ENCODE data around the gene SP3. TPM values are rescaled to one million over a fixed set of nuclear protein-coding genes. Genes with fewer than 3 reads are reported as not detected.
A peak's percentile ranks its signal among the peaks of the same experiment; 100 is the strongest.

The SP3 gene
- total RNA-seq, 2 donors from 2014 or later, result 41.0 to 42.8 TPM

GRCh38 chr2:173983391-173983871 lies 18.3 kb upstream of the SP3 start:
- peak in 1 of 4 donors; percentile 17 for DNase-seq
- H3K36me3 ChIP-seq (replicated peaks in 1 of 2; ENCODE audit: insufficient read depth in 1 of 2, low read depth in 2 of 2), result no peaks in the 10 kb centered on the region
- peak overlapping the region in 3 of 4 donors; percentile 24 to 44 (median 26) for H3K27ac ChIP-seq
- no peak for TF ChIP-seq POLR2A (IDR thresholded peaks at IDR 0.05)
- H3K4me3 ChIP-seq, result no peak overlapping the region
- peak; percentile 45 for ATAC-seq
- H3K27me3 ChIP-seq, result no peaks in the 10 kb centered on the region
- peaks cover 31% of the 10 kb centered on the region for H3K4me1 ChIP-seq
- 62% methylated on average over 3 of the region's 3 CpGs; no CpG with 5 or more reads in 1 of the 2 donors for WGBS, 2 donors
- intact Hi-C loops (cut with DNase I), result no loop called here
- H3K9me3 ChIP-seq, result no peaks in the 10 kb centered on the region

DNA sequence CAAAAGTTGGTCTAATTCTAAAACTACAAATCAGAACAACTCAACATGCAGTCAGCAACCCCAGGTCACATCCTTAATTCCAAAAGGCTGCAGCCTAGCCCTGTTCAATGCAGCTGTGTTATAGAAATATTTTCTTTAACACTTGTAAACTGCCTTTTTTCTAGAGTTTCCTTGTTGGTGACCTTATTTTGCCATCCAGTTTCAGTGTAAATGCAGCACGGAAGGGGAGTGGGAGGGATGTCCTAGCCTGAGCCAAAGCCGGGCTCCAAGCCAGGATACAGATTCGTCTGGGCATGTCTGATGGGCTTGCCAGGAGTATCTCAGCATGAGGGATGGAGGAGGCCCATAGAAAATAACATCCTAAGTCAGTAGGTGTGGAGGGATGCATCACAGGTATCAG lies 17.7 kb upstream of the SP3 start:
- Histone ChIP-seq H3K27me3 (no peaks in the 10 kb centered on the region), H3K9me3 (no peaks in the 10 kb centered on the region), H3K36me3 (replicated peaks in 1 of 2; ENCODE audit: insufficient read depth in 1 of 2, low read depth in 2 of 2) (no peaks in the 10 kb centered on the region), H3K27ac (peak overlapping the region in 3 of 4 donors; percentile 24 to 44 (median 26)), H3K4me3 (no peak overlapping the region), H3K4me1 (peaks cover 31% of the 10 kb centered on the region)
- peak in 1 of 4 donors; percentile 30 for DNase-seq
- intact Hi-C loops (cut with DNase I), result no loop called here
- no peak for TF ChIP-seq POLR2A (IDR thresholded peaks at IDR 0.05)
- TF ChIP-seq, protein P1, sequence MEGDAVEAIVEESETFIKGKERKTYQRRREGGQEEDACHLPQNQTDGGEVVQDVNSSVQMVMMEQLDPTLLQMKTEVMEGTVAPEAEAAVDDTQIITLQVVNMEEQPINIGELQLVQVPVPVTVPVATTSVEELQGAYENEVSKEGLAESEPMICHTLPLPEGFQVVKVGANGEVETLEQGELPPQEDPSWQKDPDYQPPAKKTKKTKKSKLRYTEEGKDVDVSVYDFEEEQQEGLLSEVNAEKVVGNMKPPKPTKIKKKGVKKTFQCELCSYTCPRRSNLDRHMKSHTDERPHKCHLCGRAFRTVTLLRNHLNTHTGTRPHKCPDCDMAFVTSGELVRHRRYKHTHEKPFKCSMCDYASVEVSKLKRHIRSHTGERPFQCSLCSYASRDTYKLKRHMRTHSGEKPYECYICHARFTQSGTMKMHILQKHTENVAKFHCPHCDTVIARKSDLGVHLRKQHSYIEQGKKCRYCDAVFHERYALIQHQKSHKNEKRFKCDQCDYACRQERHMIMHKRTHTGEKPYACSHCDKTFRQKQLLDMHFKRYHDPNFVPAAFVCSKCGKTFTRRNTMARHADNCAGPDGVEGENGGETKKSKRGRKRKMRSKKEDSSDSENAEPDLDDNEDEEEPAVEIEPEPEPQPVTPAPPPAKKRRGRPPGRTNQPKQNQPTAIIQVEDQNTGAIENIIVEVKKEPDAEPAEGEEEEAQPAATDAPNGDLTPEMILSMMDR (IDR thresholded peaks at IDR 0.05), result no peak
- ATAC-seq, result peak; percentile 34
- 29 to 43% methylated on average over 3 of the region's 3 CpGs for WGBS, 2 donors

GRCh38 chr2:173982182-173982714 lies 17.1 kb upstream of the SP3 start:
- Histone ChIP-seq H3K4me1 (peaks cover 31% of the 10 kb centered on the region), H3K4me3 (no peak overlapping the region), H3K27ac (peak overlapping the region in 2 of 4 donors; percentile 26 to 44), H3K27me3 (no peaks in the 10 kb centered on the region), H3K9me3 (no peaks in the 10 kb centered on the region), H3K36me3 (replicated peaks in 1 of 2; ENCODE audit: insufficient read depth in 1 of 2, low read depth in 2 of 2) (no peaks in the 10 kb centered on the region)
- TF ChIP-seq POLR2A (IDR thresholded peaks at IDR 0.05), result no peak
- TF ChIP-seq, protein P1 (IDR thresholded peaks at IDR 0.05), result no peak
- intact Hi-C loops (cut with DNase I), result no loop called here
- DNase-seq (no peak), ATAC-seq (no peak)
- 83 to 97% methylated on average over 2 of the region's 2 CpGs for WGBS, 2 donors

GRCh38 chr2:173981520-173981919 lies 16.3 kb upstream of the SP3 start:
- Histone ChIP-seq H3K4me1 (peaks cover 31% of the 10 kb centered on the region), H3K27me3 (no peaks in the 10 kb centered on the region), H3K36me3 (replicated peaks in 1 of 2; ENCODE audit: insufficient read depth in 1 of 2, low read depth in 2 of 2) (no peaks in the 10 kb centered on the region), H3K27ac (no peak overlapping the region), H3K4me3 (no peak overlapping the region), H3K9me3 (no peaks in the 10 kb centered on the region)
- WGBS, 2 donors, result 89 to 91% methylated on average over 2 of the region's 2 CpGs
- ATAC-seq, result no peak
- no peak for TF ChIP-seq POLR2A (IDR thresholded peaks at IDR 0.05)
- TF ChIP-seq, protein P1 (IDR thresholded peaks at IDR 0.05), result no peak
- intact Hi-C loops (cut with DNase I), result no loop called here
- DNase-seq, result no peak

DNA sequence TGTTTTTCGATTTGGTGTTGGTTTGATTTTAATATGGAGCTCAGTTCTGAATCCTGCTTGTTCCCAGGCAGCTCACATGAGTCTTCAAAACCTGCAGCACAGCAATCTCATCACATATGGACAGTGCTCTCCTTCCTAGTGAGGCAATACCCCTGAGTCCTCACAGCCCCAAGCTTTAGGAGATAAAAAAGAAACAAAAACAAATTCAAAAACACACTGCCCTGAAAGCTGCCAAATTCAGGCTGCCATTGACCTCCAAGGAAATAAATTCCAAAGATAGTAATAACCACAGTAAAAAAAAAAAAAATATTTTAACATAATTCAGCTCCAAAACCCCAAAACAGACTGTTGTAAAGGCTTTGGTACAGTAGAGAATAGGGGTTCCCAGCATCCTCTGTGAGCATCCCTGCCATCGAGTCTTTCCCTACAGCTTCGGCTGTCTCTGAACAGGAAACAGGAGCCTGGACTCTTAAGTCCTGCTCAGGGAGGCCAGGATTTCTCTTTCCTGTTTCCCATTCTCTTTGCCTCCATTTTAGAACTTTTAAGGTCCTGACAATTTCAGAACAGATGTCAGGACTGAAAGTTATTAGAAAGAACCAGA lies 14.7 kb upstream of the SP3 start:
- Histone ChIP-seq H3K9me3 (no peaks in the 10 kb centered on the region), H3K4me3 (no peak overlapping the region), H3K27ac (no peak overlapping the region), H3K36me3 (replicated peaks in 1 of 2; ENCODE audit: insufficient read depth in 1 of 2, low read depth in 2 of 2) (no peaks in the 10 kb centered on the region), H3K4me1 (peaks cover 19% of the 10 kb centered on the region), H3K27me3 (no peaks in the 10 kb centered on the region)
- ATAC-seq (no peak), DNase-seq (no peak)
- intact Hi-C loops (cut with DNase I), result no loop called here
- 64 to 81% methylated on average over 3 of the region's 3 CpGs for whole genome bisulfite sequencing, 2 donors
- TF ChIP-seq, protein P1 (IDR thresholded peaks at IDR 0.05), result no peak
- TF ChIP-seq POLR2A (IDR thresholded peaks at IDR 0.05), result no peak

Measured in body of pancreas (tissue), 4 donors.